ENCODE measurements around the gene PABPN1.

GRCh38 chr14:23307687-23308644 lies 13.3 kb upstream of the PABPN1 start:
- TF ChIP-seq RXRA (IDR thresholded peaks at IDR 0.05) (no peak), FOXA1 (IDR thresholded peaks at IDR 0.05) (no peak), NR2F2 (IDR thresholded peaks at IDR 0.05) (no peak), JUND (IDR thresholded peaks at IDR 0.05) (no peak), TAF1 (conservative IDR thresholded peaks at IDR 0.05) (no peak), GABPA (IDR thresholded peaks at IDR 0.05 in 1 of 2, conservative IDR thresholded peaks at IDR 0.05 in 1 of 2) (no peak)
- TF ChIP-seq, protein P1, sequence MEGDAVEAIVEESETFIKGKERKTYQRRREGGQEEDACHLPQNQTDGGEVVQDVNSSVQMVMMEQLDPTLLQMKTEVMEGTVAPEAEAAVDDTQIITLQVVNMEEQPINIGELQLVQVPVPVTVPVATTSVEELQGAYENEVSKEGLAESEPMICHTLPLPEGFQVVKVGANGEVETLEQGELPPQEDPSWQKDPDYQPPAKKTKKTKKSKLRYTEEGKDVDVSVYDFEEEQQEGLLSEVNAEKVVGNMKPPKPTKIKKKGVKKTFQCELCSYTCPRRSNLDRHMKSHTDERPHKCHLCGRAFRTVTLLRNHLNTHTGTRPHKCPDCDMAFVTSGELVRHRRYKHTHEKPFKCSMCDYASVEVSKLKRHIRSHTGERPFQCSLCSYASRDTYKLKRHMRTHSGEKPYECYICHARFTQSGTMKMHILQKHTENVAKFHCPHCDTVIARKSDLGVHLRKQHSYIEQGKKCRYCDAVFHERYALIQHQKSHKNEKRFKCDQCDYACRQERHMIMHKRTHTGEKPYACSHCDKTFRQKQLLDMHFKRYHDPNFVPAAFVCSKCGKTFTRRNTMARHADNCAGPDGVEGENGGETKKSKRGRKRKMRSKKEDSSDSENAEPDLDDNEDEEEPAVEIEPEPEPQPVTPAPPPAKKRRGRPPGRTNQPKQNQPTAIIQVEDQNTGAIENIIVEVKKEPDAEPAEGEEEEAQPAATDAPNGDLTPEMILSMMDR (IDR thresholded peaks at IDR 0.05; ENCODE audit: low read depth, low read length, missing input control) = no peak
- TF ChIP-seq, protein P2, sequence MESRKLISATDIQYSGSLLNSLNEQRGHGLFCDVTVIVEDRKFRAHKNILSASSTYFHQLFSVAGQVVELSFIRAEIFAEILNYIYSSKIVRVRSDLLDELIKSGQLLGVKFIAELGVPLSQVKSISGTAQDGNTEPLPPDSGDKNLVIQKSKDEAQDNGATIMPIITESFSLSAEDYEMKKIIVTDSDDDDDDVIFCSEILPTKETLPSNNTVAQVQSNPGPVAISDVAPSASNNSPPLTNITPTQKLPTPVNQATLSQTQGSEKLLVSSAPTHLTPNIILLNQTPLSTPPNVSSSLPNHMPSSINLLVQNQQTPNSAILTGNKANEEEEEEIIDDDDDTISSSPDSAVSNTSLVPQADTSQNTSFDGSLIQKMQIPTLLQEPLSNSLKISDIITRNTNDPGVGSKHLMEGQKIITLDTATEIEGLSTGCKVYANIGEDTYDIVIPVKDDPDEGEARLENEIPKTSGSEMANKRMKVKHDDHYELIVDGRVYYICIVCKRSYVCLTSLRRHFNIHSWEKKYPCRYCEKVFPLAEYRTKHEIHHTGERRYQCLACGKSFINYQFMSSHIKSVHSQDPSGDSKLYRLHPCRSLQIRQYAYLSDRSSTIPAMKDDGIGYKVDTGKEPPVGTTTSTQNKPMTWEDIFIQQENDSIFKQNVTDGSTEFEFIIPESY (IDR thresholded peaks at IDR 0.05) = no peak
- TF ChIP-seq, protein P3, sequence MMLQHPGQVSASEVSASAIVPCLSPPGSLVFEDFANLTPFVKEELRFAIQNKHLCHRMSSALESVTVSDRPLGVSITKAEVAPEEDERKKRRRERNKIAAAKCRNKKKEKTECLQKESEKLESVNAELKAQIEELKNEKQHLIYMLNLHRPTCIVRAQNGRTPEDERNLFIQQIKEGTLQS (IDR thresholded peaks at IDR 0.05) = no peak
